MM.1S (cell line): ENCODE results near the gene TMEM45B.

ENCODE experiments used
- DNase-seq: peaks from one replicate; pipeline ENCODE4 v3.0.0-alpha.2; 2015
- H2AFZ ChIP-seq: fragments of 300-600 bp; sonication (generic); 2 replicates; pipeline ENCODE4 v1.6.0; 2016; ENCODE audit warnings: antibody characterized with exemption, low read length
- H3F3A ChIP-seq: fragments of 300-600 bp; sonication (generic); 2 replicates; pipeline ENCODE4 v1.6.1; 2016; ENCODE audit warnings: mild to moderate bottlenecking, antibody characterized with exemption, low read length, moderate library complexity, mixed read lengths; ENCODE audit not compliant: insufficient read depth
- H3K27ac ChIP-seq: fragments of 300-600 bp; sonication (generic); 2 replicates; pipeline ENCODE4 v1.5.1; 2016; ENCODE audit warnings: mild to moderate bottlenecking, low read length
- H3K27me3 ChIP-seq: fragments of 300-600 bp; sonication (generic); replicated peaks from 2 replicates; pipeline ENCODE4 v1.6.0; 2016; ENCODE audit warnings: low read length; ENCODE audit not compliant: insufficient read depth
- H3K36me3 ChIP-seq: fragments of 300-600 bp; sonication (generic); replicated peaks from 2 replicates; pipeline ENCODE4 v1.6.1; 2016; ENCODE audit warnings: mild to moderate bottlenecking, low read length, mixed read lengths; ENCODE audit not compliant: insufficient read depth
- H3K4me1 ChIP-seq: fragments of 300-600 bp; sonication (generic); 2 replicates; pipeline ENCODE4 v1.6.1; 2016; ENCODE audit warnings: low read length, mixed read lengths
- H3K4me2 ChIP-seq: fragments of 300-600 bp; sonication (generic); 2 replicates; pipeline ENCODE4 v1.6.0; 2016; ENCODE audit warnings: low read depth, low read length
- H3K4me3 ChIP-seq: fragments of 300-600 bp; sonication (generic); 2 replicates; pipeline ENCODE4 v1.5.1; 2016; ENCODE audit warnings: low read length, mixed read lengths
- H3K79me2 ChIP-seq: fragments of 300-600 bp; sonication (generic); 2 replicates; pipeline ENCODE4 v1.6.1; 2016; ENCODE audit warnings: mixed run types, low read length, mixed read lengths
- H3K9ac ChIP-seq: fragments of 300-600 bp; sonication (generic); 2 replicates; pipeline ENCODE4 v1.6.1; 2016; ENCODE audit warnings: low read length, mixed read lengths
- H3K9me2 ChIP-seq: fragments of 300-600 bp; sonication (generic); replicated peaks from 2 replicates; pipeline ENCODE4 v1.6.1; 2016; ENCODE audit warnings: mild to moderate bottlenecking, low read length, mixed read lengths; ENCODE audit not compliant: insufficient read depth
- H3K9me3 ChIP-seq: fragments of 300-600 bp; sonication (generic); replicated peaks from 2 replicates; pipeline ENCODE4 v1.6.1; 2016; ENCODE audit warnings: mild to moderate bottlenecking, low read length, mixed read lengths; ENCODE audit not compliant: insufficient read depth
- H4K20me1 ChIP-seq: fragments of 300-600 bp; sonication (generic); 2 replicates; pipeline ENCODE4 v1.6.1; 2016; ENCODE audit warnings: mild to moderate bottlenecking, low read length, moderate library complexity, mixed read lengths; ENCODE audit not compliant: insufficient read depth
- EZH2 ChIP-seq: fragments of 300-600 bp; sonication (generic); optimal IDR thresholded peaks from 2 replicates; pipeline ENCODE3; 2017; ENCODE audit warnings: low read depth, mild to moderate bottlenecking, antibody characterized with exemption, low read length, mixed read lengths
- EZH2phosphoT487 ChIP-seq: fragments of 300-600 bp; sonication (generic); IDR thresholded peaks from 2 replicates; pipeline ENCODE4 v1.6.1; 2018; ENCODE audit warnings: antibody characterized with exemption, low read length
- TF ChIP-seq, protein P1 (sequence below): fragments of 300-600 bp; sonication (generic); IDR thresholded peaks from 2 replicates; pipeline ENCODE4 v1.5.1; 2016; ENCODE audit warnings: antibody characterized with exemption, low read length, mixed read lengths

The TMEM45B gene

DNA sequence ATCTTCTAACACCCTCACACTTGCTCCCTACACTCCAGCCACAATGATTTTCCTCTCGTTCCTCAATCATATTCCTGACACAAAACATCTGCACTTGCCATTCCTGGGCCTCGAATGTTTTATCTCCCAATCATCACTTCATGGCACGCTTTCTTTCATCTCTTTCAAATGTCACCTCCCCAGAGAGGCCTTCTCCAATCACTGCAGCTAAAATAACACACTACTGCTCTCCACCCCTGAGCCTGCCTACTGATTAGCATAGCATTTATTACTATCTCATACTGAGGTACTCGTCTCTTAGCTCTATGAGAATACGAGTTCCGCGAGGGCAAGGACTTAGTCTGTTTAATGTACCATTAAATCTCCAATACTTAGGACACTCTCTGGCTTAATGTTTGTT lies 56.3 kb downstream of the TMEM45B start:
- H3K4me2 ChIP-seq, result no peak overlapping the region
- TF ChIP-seq EZH2, result no peak
- TF ChIP-seq EZH2phosphoT487, result no peak
- TF ChIP-seq, protein P1, sequence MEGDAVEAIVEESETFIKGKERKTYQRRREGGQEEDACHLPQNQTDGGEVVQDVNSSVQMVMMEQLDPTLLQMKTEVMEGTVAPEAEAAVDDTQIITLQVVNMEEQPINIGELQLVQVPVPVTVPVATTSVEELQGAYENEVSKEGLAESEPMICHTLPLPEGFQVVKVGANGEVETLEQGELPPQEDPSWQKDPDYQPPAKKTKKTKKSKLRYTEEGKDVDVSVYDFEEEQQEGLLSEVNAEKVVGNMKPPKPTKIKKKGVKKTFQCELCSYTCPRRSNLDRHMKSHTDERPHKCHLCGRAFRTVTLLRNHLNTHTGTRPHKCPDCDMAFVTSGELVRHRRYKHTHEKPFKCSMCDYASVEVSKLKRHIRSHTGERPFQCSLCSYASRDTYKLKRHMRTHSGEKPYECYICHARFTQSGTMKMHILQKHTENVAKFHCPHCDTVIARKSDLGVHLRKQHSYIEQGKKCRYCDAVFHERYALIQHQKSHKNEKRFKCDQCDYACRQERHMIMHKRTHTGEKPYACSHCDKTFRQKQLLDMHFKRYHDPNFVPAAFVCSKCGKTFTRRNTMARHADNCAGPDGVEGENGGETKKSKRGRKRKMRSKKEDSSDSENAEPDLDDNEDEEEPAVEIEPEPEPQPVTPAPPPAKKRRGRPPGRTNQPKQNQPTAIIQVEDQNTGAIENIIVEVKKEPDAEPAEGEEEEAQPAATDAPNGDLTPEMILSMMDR, result no peak
- H3K4me1 ChIP-seq, result no peaks in the 10 kb centered on the region
- DNase-seq, result no peak
- no peak overlapping the region for H3K27ac ChIP-seq
- no peaks in the 10 kb centered on the region for H4K20me1 ChIP-seq
- no peaks in the 10 kb centered on the region for H3F3A ChIP-seq
- no peaks in the 10 kb centered on the region; the same call in 1 of the 2 replicates for H3K36me3 ChIP-seq
- no peak overlapping the region for H3K9ac ChIP-seq
- no peak overlapping the region for H3K4me3 ChIP-seq
- H3K27me3 ChIP-seq, result no peaks in the 10 kb centered on the region
- no peak overlapping the region for H2AFZ ChIP-seq
- H3K79me2 ChIP-seq, result no peaks in the 10 kb centered on the region
- H3K9me3 ChIP-seq, result no peaks in the 10 kb centered on the region
- H3K9me2 ChIP-seq, result no peaks in the 10 kb centered on the region

DNA sequence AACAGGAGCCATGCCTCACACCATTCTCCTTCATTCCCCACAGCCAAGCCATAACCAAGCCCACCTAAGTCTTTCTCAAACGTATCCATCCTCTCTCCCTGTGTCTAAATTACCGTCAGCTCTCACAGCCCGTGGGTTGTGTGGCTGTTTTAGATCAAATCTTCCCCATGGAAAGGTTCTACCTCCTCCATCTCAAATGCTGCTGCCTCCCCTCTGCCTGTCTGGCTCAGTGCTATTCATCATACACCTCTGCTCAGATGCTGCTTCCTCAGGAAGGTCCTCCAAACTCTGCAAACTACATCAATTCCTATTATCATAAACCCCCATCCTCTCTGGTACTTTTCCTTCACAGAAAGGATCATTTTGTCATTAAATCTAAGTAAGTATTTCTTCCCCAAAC lies 64.7 kb downstream of the TMEM45B start:
- no peak overlapping the region for H3K4me2 ChIP-seq
- H4K20me1 ChIP-seq, result no peaks in the 10 kb centered on the region
- no peaks in the 10 kb centered on the region for H3K4me1 ChIP-seq
- no peak overlapping the region for H3K9ac ChIP-seq
- H3K4me3 ChIP-seq, result no peak overlapping the region
- H3K27ac ChIP-seq, result no peak overlapping the region
- H3K9me3 ChIP-seq, result no peaks in the 10 kb centered on the region
- peaks cover 4% of the 10 kb centered on the region; the same call in 1 of the 2 replicates for H3K36me3 ChIP-seq
- no peaks in the 10 kb centered on the region for H3K27me3 ChIP-seq
- no peak for DNase-seq
- no peaks in the 10 kb centered on the region for H3F3A ChIP-seq
- H3K9me2 ChIP-seq, result no peaks in the 10 kb centered on the region
- H2AFZ ChIP-seq, result no peak overlapping the region
- TF ChIP-seq EZH2phosphoT487, result no peak
- TF ChIP-seq, protein P1, result no peak
- TF ChIP-seq EZH2, result no peak
- no peaks in the 10 kb centered on the region for H3K79me2 ChIP-seq

DNA sequence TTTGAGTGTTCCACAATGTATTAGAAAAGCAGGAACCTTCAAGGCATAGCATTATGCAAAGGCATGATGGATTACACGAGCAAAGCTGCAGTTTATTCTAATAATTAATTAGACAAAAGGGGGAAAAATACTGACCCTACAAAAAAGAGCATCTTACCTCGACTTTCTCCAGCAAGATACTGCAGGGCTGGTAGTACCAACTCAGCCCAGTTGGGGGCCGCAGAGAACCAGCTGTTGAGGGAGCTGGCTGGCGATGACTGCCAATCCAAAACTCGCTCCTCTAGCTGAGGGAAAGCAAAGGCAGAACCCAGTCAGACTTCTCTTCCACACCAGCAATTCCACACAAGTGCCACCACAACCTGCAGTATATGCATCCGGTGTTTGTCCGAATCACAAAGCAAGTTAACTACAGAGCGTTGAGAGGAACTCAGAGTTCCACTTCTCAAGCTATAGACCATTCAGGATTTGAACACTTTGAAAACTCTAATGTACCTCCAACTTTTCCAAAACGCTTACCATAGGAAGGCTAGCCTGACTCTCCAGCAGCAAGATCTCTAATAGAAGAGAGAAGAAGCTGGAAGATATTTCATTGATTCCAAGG lies 66.0 kb downstream of the TMEM45B start:
- Histone ChIP-seq H3F3A (no peaks in the 10 kb centered on the region), H3K36me3 (peaks cover 4% of the 10 kb centered on the region; the same call in 1 of the 2 replicates), H3K4me1 (no peaks in the 10 kb centered on the region), H3K9me2 (no peaks in the 10 kb centered on the region), H2AFZ (no peak overlapping the region), H3K4me2 (no peak overlapping the region), H3K4me3 (no peak overlapping the region), H3K79me2 (no peaks in the 10 kb centered on the region), H3K9me3 (no peaks in the 10 kb centered on the region), H3K27me3 (no peaks in the 10 kb centered on the region), H4K20me1 (no peaks in the 10 kb centered on the region), H3K27ac (no peak overlapping the region), H3K9ac (no peak overlapping the region)
- peak; percentile 15 for DNase-seq
- no peak for TF ChIP-seq EZH2phosphoT487
- TF ChIP-seq, protein P1, result peak; percentile 53
